ENCODE data around the gene BRD3.

GRCh38 chr9:134004131-134004873 is 63.5 kb downstream of the BRD3 start:
- no peak for TF ChIP-seq CTCF (conservative IDR thresholded peaks at IDR 0.05; ENCODE audit: low read depth, low read length)
- TF ChIP-seq EZH2 (IDR thresholded peaks at IDR 0.05; ENCODE audit: borderline replicate concordance, low read depth, low read length, poor library complexity, severe bottlenecking) = no peak

Data from A673 (cell line).